OCI-LY1 (cell line): ENCODE results near the gene ATN1.

Experiments used
- H2AFZ ChIP-seq: fragments of 200-600 bp; sonication (generic), shearing (Covaris generic); 2 replicates; pipeline ENCODE4 v1.6.0; 2014; ENCODE audit warnings: antibody characterized with exemption, mild to moderate bottlenecking, low read length
- H3F3A ChIP-seq: fragments of 200-600 bp; sonication (generic), shearing (Covaris generic); 2 replicates; pipeline ENCODE4 v1.6.0; 2014; ENCODE audit warnings: mild to moderate bottlenecking, antibody characterized with exemption, low read length, moderate library complexity; ENCODE audit not compliant: insufficient read depth
- H3K27ac ChIP-seq: fragments of 200-600 bp; sonication (generic); 2 replicates; pipeline ENCODE4 v1.5.1; 2014; ENCODE audit warnings: low read length, mixed run types, mild to moderate bottlenecking, low read depth; ENCODE audit not compliant: poor library complexity, severe bottlenecking
- H3K27me3 ChIP-seq: fragments of 200-600 bp; sonication (generic); 2 replicates; pipeline ENCODE4 v1.6.0; 2014; ENCODE audit warnings: antibody characterized with exemption, mild to moderate bottlenecking, low read length, moderate library complexity; ENCODE audit not compliant: insufficient read depth
- H3K36me3 ChIP-seq: fragments of 200-600 bp; sonication (generic); 2 replicates; pipeline ENCODE4 v1.6.1; 2014; ENCODE audit warnings: mild to moderate bottlenecking, antibody characterized with exemption, low read length, moderate library complexity, mixed read lengths; ENCODE audit not compliant: insufficient read depth
- H3K4me1 ChIP-seq: fragments of 200-600 bp; sonication (generic); 2 replicates; pipeline ENCODE4 v1.5.1; 2014; ENCODE audit warnings: mild to moderate bottlenecking, low read length, moderate library complexity; ENCODE audit not compliant: insufficient read depth, severe bottlenecking
- H3K4me2 ChIP-seq: fragments of 200-600 bp; sonication (generic), shearing (Covaris generic); 2 replicates; pipeline ENCODE4 v1.6.1; 2014; ENCODE audit warnings: low read length
- H3K4me3 ChIP-seq: fragments of 200-600 bp; sonication (generic); 2 replicates; pipeline ENCODE4 v1.5.1; 2014; ENCODE audit warnings: low read length, low read depth, mild to moderate bottlenecking, mixed read lengths; ENCODE audit not compliant: poor library complexity, severe bottlenecking
- H3K79me2 ChIP-seq: fragments of 200-600 bp; shearing (Covaris generic); 2 replicates; pipeline ENCODE4 v1.6.1; 2016; ENCODE audit warnings: mixed run types, low read length, mixed read lengths; ENCODE audit not compliant: insufficient read depth
- H3K9ac ChIP-seq: fragments of 200-600 bp; sonication (generic), shearing (Covaris generic); 2 replicates; pipeline ENCODE4 v1.6.1; 2014; ENCODE audit warnings: mild to moderate bottlenecking, low read length, mixed read lengths
- H3K9me2 ChIP-seq: fragments of 200-600 bp; sonication (generic), shearing (Covaris generic); 2 replicates; pipeline ENCODE4 v1.6.1; 2014; ENCODE audit warnings: low read depth, mild to moderate bottlenecking, low read length, mixed read lengths
- H3K9me3 ChIP-seq: fragments of 200-600 bp; shearing (Covaris generic); 2 replicates; pipeline ENCODE4 v1.6.1; 2014; ENCODE audit warnings: low read length, mixed read lengths
- H4K20me1 ChIP-seq: fragments of 200-600 bp; sonication (generic), shearing (Covaris generic); 2 replicates; pipeline ENCODE4 v1.6.0; 2016; ENCODE audit warnings: mild to moderate bottlenecking, low read length; ENCODE audit not compliant: insufficient read depth
- EZH2 ChIP-seq: fragments of 200-600 bp; sonication (generic), shearing (Covaris generic); IDR thresholded peaks from 2 replicates; pipeline ENCODE4 v1.8.0; 2017; ENCODE audit warnings: borderline replicate concordance, mixed run types, mild to moderate bottlenecking, antibody characterized with exemption, low read length, moderate library complexity, mixed read lengths
- TF ChIP-seq, protein P1 (sequence below): fragments of 200-600 bp; sonication (generic), shearing (Covaris generic); IDR thresholded peaks from 2 replicates; pipeline ENCODE4 v1.5.1; 2017; ENCODE audit warnings: mild to moderate bottlenecking, antibody characterized with exemption, low read length, moderate library complexity, mixed read lengths

ATN1 gene

DNA sequence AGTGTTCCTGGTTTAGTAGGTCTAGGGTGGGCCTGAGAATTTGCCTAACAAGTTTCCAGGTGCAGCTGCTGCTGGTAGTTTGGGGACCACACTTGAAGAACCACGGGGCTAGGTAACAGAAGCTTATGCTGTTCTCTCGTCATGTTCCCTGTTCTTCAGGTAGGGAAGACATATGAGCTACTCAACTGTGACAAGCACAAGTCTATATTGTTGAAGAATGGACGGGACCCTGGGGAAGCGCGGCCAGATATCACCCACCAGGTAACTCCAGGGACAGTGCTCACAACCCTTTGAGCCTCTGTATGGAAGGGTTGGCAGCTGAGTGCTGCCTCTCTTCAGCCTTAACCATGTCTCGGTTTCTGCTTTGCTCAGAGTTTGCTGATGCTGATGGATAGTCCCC, 46.4 kb downstream of the ATN1 start:
- Histone ChIP-seq H3K9ac (no peak overlapping the region), H3K4me1 (peaks cover 15% of the 10 kb centered on the region), H3F3A (no peaks in the 10 kb centered on the region), H3K79me2 (peaks cover 24% of the 10 kb centered on the region), H3K4me2 (no peak overlapping the region), H3K36me3 (peaks cover 66% of the 10 kb centered on the region), H3K4me3 (no peak overlapping the region), H4K20me1 (no peaks in the 10 kb centered on the region), H3K27ac (no peak overlapping the region), H3K27me3 (no peaks in the 10 kb centered on the region), H2AFZ (no peak overlapping the region), H3K9me2 (no peaks in the 10 kb centered on the region), H3K9me3 (no peaks in the 10 kb centered on the region)
- no peak for TF ChIP-seq EZH2
- TF ChIP-seq, protein P1, sequence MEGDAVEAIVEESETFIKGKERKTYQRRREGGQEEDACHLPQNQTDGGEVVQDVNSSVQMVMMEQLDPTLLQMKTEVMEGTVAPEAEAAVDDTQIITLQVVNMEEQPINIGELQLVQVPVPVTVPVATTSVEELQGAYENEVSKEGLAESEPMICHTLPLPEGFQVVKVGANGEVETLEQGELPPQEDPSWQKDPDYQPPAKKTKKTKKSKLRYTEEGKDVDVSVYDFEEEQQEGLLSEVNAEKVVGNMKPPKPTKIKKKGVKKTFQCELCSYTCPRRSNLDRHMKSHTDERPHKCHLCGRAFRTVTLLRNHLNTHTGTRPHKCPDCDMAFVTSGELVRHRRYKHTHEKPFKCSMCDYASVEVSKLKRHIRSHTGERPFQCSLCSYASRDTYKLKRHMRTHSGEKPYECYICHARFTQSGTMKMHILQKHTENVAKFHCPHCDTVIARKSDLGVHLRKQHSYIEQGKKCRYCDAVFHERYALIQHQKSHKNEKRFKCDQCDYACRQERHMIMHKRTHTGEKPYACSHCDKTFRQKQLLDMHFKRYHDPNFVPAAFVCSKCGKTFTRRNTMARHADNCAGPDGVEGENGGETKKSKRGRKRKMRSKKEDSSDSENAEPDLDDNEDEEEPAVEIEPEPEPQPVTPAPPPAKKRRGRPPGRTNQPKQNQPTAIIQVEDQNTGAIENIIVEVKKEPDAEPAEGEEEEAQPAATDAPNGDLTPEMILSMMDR, result no peak

DNA sequence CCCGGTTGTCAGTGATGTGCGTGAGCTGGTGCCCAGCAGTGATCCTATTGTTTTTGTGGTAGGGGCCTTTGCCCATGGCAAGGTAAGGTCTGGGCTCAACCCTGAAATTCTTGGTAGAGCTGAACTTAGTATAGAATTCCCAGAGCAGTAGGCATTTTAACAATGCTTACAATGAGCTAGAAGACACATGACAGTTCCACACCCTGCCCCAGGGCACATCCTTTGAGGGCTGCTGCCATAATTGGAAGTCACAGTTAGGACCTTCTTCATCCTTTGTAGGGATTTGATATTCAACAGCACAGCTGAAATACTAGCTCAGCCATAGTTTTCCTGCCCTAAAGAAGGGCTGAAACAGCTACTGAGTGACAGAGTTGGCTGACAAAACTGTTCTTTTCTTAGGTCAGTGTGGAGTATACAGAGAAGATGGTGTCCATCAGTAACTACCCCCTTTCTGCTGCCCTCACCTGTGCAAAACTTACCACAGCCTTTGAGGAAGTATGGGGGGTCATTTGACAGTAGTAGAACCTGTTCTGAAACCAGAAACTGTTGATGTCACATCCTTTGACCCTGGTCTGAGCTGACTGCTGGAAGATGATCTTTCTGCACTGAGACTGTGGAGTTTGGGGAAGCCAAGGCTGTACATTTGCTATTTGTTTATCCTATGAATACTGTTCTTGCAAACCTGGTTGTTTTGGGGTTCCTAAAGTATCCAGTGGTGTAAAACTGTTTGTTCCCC, 47.7 kb downstream of the ATN1 start:
- peaks cover 12% of the 10 kb centered on the region for H3K4me1 ChIP-seq
- H2AFZ ChIP-seq, result no peak overlapping the region
- no peak overlapping the region for H3K4me3 ChIP-seq
- peaks cover 76% of the 10 kb centered on the region for H3K36me3 ChIP-seq
- H3K9me3 ChIP-seq, result no peaks in the 10 kb centered on the region
- H3K27ac ChIP-seq, result no peak overlapping the region
- H4K20me1 ChIP-seq, result no peaks in the 10 kb centered on the region
- H3K4me2 ChIP-seq, result no peak overlapping the region
- peaks cover 21% of the 10 kb centered on the region for H3K79me2 ChIP-seq
- no peaks in the 10 kb centered on the region for H3K9me2 ChIP-seq
- no peak overlapping the region for H3K9ac ChIP-seq
- no peaks in the 10 kb centered on the region for H3K27me3 ChIP-seq
- TF ChIP-seq, protein P1, result no peak
- TF ChIP-seq EZH2, result no peak
- H3F3A ChIP-seq, result no peaks in the 10 kb centered on the region

DNA sequence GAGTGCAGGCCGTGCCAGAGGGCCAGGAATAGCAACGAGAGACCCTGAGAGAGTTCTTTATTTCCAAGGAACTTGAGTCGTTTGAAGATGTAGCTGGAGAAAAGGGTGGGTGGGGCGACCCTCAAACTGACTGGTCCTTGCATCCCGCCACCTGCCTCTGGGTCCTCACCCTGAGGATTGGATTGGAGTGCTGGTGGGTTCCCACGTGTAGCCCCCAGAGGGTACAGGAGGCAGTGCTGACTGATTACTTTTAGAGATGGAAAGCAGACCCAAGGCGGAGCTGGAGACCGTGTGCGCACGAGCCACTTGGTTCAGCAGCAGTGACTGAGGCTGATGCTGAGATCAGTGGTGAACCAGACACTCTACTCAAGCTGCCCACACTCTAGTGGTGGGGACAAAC, 49.9 kb downstream of the ATN1 start:
- Histone ChIP-seq H3K79me2 (peaks cover 2% of the 10 kb centered on the region), H3K9me3 (no peaks in the 10 kb centered on the region), H3K9me2 (no peaks in the 10 kb centered on the region), H3K9ac (no peak overlapping the region), H3K27ac (no peak overlapping the region), H2AFZ (no peak overlapping the region), H3K4me3 (no peak overlapping the region), H3K36me3 (peaks cover 91% of the 10 kb centered on the region), H3F3A (no peaks in the 10 kb centered on the region), H3K4me1 (no peaks in the 10 kb centered on the region), H3K27me3 (no peaks in the 10 kb centered on the region), H4K20me1 (no peaks in the 10 kb centered on the region), H3K4me2 (no peak overlapping the region)
- TF ChIP-seq EZH2, result no peak
- TF ChIP-seq, protein P1, result no peak
